LNCaP clone FGC (cell line): ENCODE data around the gene POLR2M.

Experiments used
- DNase-seq: peaks from one replicate; pipeline ENCODE4 v3.0.0-alpha.2; 2011; ENCODE audit warnings: low read depth
- H3K4me3 ChIP-seq: 2 replicates; pipeline ENCODE4 v1.5.1; 2011; ENCODE audit warnings: mild to moderate bottlenecking, low read depth, low read length, control low read depth
- TF ChIP-seq, protein P1 (sequence below): IDR thresholded peaks from 2 replicates; pipeline ENCODE4 v1.5.1; 2012; ENCODE audit warnings: mild to moderate bottlenecking; ENCODE audit not compliant: control insufficient read depth, insufficient read depth; ENCODE audit errors: extremely low read depth

Gene POLR2M

DNA sequence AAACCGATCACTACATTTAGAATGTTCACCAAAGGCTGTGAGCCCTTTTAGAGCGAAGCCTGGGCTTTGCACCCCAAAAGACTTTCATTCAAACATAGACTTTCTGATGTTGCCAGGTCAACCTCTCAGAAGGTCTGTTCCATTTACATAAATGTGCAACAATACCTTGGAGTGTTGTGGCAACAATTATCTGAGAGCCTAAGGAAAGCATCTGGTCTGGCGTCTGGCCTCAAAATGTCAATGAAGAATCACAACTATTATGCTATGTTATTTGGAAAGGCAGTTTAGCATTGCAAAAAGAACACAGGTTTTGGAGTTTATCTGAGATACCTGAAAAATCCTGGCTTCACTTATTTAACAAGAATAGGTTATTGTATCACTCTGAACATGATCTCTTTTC, 50.0 kb downstream of the POLR2M start:
- TF ChIP-seq, protein P1, sequence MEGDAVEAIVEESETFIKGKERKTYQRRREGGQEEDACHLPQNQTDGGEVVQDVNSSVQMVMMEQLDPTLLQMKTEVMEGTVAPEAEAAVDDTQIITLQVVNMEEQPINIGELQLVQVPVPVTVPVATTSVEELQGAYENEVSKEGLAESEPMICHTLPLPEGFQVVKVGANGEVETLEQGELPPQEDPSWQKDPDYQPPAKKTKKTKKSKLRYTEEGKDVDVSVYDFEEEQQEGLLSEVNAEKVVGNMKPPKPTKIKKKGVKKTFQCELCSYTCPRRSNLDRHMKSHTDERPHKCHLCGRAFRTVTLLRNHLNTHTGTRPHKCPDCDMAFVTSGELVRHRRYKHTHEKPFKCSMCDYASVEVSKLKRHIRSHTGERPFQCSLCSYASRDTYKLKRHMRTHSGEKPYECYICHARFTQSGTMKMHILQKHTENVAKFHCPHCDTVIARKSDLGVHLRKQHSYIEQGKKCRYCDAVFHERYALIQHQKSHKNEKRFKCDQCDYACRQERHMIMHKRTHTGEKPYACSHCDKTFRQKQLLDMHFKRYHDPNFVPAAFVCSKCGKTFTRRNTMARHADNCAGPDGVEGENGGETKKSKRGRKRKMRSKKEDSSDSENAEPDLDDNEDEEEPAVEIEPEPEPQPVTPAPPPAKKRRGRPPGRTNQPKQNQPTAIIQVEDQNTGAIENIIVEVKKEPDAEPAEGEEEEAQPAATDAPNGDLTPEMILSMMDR = no peak
- no peak for DNase-seq
- H3K4me3 ChIP-seq = no peak overlapping the region

DNA sequence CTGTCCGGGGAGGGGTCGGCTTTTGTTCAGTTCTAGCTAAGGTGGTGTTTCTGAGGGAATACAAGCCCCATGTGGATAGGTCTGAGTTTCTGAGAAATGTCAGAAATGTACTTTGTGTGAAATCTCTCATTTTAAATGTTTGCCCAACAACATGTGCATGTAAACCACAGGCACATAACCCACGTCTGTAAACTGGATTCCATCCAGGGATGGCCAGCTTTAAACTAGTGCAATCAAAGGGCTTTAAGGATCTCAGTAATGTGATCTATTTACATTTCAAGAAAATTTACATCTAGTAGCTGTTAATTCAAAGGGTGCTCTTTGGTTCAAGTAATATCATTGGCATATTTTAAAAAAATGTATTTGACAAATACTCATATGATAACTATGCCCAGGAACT, 52.0 kb downstream of the POLR2M start:
- no peak for DNase-seq
- TF ChIP-seq, protein P1 = no peak

DNA sequence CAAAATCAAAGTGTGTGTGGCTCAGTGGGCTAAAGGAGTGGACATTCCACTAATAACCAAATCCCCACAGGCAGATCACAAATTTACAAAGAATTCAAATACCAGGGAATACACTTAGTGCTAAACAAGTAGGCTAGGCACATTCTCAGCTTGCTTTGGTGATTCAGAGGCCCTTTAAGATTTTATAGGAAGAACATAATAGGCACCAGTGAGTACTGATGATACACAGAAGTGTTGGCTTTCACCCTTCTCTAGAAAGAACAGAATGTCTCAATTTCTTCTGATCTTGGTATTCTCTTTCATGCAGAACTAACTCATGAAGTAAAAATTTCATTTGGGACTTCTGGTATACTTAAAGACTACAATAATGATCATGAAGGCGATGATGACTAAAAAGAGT, 55.0 kb downstream of the POLR2M start:
- H3K4me3 ChIP-seq = no peak overlapping the region
- no peak for DNase-seq
- TF ChIP-seq, protein P1 = no peak

More for the DNA sequence above, 52.0 kb downstream of the POLR2M start:
- H3K4me3 ChIP-seq = no peak overlapping the region

DNA sequence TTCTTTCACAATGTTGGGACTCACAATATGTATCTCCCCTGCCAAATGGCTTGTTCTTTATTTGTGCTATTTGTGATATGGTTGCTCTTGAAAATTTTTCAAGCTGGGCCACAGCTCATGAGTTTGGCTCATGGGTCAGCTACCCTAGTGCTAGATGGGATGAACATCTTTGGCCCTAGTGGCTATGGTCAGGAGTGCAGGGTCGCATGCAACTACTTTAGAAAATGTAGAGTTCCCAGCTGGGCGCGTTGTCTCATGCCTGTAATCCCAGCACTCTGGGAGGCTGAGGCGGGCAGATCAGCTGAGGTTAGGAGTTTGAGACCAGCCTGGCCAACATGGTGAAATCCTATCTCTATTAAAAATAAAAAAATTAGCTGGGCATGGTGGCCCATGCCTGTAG, 55.8 kb downstream of the POLR2M start:
- TF ChIP-seq, protein P1 = no peak
- DNase-seq = no peak
- H3K4me3 ChIP-seq = no peak overlapping the region

DNA sequence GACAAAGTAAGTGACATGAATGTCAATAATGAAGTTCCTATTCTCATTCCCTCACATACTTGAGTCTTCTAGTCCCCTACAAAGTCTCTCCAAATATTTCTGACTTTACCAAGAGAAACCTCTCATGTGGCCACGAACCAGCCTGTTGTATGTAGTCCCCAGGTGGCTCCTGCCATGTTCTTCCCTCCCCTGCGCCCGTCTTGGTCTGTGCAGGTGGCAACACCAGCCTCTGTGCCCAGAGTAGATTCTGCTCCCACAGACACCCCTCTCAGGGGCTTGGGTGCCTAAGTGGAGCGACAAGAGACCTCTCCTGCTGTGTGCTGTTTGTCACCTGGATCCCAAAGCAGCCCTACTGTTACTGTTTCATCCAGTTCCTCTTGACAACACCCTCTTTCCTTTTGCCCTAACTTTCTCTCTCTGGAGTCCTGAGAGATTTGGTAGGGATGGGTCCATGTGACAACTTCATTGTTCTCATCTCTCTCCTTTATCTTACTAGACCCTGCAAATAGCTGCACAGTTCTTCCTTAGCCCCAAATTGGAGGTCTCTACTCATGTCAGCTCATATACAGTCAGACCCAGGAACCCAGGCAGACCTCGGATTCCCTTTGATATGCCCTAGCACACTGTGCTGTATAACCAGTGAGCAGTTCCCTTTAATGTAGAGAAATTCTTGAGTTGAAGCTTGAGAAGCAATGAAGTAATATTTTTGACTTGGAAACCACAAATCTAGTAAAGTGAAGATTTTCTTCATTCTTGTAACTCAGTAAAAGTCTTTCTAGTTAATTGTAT, 56.9 kb downstream of the POLR2M start:
- H3K4me3 ChIP-seq = no peak overlapping the region
- no peak for DNase-seq
- TF ChIP-seq, protein P1 = no peak
